NCI-H2029 (cell line): ENCODE results near the gene RNF224.
A peak's percentile ranks its signal among the peaks of the same experiment; 100 is the strongest.
"Not testable (repeated sequence)": the region's sequence is repeated elsewhere in the genome, so short reads cannot be mapped to it uniquely, and the experiment has no call there.

Experiments used
- DNase-seq: peaks from one replicate; lab custom pipeline; 2025; lab: John Stamatoyannopoulos, UW

RNF224 gene

GRCh38 chr9:137254624-137255447 is 27.5 kb downstream of the RNF224 start, which contains the start of gene NELFB:
Gene NELFB, plus strand, starts transcription at chr9:137255327.
- DNase-seq = peak; percentile 76

- DNase-seq = peak; percentile 24
Observed at GRCh38 chr9:137255448-137256114, 28.3 kb downstream of the RNF224 start.

DNA sequence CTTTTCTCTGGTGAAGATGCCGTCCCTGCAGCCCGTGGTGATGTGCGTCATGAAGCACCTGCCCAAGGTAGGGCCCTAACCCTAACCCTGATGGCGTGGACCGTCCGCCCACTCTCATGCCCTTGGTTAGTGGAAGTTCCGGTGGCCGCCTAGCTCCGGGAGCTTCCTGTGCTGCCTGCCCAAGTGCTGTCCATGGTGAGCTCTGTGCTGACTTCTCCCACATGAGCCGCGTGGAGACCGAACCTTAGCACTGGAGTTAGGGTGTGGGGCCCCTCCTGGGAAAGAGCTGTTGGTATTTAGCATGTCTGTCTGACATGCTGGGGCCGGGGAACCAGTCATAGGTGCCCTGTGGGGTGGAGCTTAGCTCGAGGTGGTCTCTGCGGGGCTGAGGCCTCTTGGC is 29.1 kb downstream of the RNF224 start:
- no peak for DNase-seq

GRCh38 chr9:137256856-137257255 is 29.6 kb downstream of the RNF224 start:
- DNase-seq = no peak

DNA sequence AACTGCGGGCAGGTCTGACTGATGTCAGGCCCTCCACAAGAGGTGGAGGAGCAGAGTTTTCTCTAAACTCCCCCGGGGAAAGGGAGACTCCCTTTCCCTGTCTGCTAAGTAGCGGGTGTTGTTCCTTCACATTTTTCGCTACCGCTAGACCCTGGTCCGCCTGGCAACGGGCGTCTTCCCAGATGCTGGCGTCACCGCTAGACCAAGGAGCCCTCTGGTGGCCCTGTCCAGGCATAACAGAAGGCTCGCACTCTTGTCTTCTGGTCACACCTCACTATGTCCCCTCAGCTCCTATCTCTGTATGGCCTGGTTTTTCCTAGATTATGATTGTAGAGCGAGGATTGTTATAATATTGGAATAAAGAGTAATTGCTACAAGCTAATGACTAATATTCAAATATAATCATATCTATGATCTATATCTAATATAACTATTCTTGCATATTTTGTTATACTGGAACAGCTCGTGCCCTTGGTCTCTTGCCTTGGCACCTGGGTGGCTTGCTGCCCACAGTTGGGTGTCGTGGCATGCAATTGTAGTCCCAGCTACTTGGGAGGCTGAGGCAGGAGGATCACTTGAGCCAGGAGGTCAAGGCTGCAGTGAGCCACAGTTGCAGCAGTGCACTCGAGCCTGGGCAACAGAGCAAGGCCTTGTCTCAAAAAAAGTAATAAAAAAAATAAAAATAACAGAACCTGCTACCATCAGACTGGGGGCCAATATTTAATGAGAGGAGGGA is 35.0 kb downstream of the RNF224 start:
- not testable (repeated sequence) for DNase-seq

GRCh38 chr9:137262909-137263285 is 35.6 kb downstream of the RNF224 start:
- no peak for DNase-seq

- no peak for DNase-seq
Observed at GRCh38 chr9:137263506-137263905, 36.2 kb downstream of the RNF224 start.

DNA sequence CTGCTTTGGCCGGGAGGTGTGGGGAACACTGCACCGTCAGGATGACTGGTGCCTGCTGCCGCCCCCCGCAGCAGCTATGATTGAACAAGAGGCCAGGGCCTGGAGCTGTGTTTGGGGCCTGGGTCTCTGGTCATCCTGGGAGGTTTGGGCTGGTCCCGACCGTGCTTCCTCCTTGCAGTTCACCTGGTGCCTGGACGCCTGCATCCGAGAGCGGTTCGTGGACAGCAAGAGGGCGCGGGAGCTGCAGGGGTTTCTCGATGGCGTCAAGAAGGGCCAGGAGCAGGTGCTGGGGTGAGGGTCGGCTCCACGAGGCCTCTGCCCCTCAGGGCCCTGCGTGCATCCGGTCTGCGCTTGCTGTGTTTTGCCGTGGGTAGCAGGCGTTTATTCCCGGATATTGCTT is 36.8 kb downstream of the RNF224 start:
- no peak for DNase-seq

- no peak for DNase-seq
Observed at GRCh38 chr9:137265496-137266161, 38.3 kb downstream of the RNF224 start.

DNA sequence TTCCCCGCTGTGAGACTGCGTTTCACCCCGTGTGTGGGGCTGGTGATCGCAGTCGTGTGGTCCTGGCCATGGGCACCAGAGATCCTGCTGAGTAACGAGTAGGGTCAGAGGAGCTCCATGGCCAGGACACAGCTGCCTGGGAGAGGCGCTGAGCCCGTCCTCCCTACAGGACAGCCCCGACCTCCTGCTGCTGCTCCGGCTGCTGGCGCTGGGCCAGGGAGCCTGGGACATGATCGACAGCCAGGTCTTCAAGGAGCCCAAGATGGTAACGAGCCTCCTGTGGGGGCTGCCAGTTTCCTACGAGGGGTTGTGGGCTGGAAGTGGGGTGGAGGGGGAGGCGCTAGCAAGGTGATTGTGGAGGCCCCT is 38.8 kb downstream of the RNF224 start:
- DNase-seq = no peak

GRCh38 chr9:137266585-137267453 is 39.5 kb downstream of the RNF224 start:
- DNase-seq = no peak

DNA sequence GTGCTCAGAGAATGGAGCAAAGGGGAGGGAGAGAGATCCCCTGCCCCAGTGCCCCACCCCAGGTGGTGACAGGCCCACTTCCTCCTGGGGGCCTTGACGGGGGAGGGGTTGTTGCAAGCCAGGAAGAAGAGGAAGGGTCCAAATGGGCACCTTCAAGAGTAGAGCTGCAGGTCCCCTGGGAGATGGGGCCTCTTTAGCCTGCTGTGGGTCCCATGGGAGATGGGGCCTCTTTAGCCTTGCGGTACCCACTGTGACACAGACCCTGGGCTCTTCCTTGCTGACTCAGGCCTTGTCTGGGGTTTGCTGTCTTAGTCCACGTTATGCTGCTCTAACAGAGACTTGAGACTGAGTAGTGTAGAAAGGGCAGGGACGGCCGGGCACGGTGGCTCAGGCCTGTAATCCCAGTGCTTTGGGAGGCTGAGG is 40.6 kb downstream of the RNF224 start:
- DNase-seq = no peak

DNA sequence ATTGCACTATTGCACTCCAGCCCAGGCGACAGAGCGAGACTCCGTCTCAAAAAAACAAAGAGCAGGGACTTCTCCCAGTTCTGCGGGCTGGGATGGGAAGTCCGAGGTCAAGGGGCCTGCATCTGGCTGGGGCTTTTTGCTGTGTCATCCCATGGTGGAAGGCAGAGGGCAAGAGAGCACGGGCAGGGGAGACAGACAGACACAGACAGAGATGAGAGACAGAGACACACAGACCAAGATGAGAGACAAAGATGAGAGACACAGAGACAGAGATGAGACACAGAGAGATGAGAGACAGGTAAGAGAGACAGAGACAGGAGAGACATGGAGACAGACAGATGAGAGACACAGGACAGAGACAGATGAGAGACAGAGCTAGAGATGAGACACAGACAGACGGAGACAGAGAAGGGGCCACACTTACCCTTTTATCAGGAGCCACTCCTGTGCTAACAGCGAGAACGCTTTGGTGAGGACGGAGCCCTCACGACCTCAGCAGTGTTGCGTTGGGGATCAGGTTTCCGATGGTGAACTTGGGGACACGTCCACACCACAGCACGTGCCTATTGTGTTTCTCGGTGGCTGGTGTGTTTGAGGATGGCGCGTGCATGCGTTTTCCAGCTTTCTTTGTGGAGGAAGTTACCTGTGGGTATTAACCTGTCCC is 41.4 kb downstream of the RNF224 start:
- no peak for DNase-seq

DNA sequence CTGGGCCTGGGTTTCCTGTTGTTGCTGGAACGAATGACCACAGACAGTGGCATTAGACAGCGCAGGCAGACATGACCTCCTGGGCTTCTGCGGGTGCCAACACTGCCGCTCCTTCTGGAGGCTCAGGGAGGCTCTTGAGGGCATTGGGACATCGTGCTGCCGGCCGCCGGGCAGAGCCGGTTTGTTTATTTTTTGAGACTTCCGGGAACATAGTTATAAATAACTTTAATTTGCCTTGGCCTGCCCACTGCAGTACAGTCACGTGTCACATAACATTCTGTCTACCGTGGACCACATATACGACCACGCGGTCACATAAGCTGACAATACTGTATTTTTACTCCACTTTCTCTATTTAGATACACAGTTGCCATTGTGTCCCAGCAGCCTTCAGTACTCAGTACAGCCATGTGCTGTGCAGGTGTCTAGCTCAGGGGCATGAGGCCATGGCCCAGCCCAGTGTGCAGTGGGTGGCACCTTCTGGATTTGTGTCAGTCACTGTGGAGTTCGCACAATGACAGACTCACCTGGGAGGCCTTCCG is 42.0 kb downstream of the RNF224 start:
- peak; percentile 54 for DNase-seq

- DNase-seq = no peak
Observed at GRCh38 chr9:137270929-137271695, 43.8 kb downstream of the RNF224 start.

GRCh38 chr9:137271696-137272076 is 44.4 kb downstream of the RNF224 start:
- DNase-seq = no peak

GRCh38 chr9:137272241-137273094 is 45.2 kb downstream of the RNF224 start:
- no peak for DNase-seq

GRCh38 chr9:137273095-137273490 is 45.8 kb downstream of the RNF224 start:
- DNase-seq = no peak
